ENCODE data around the gene FAM217B. TPM values are rescaled to one million over a fixed set of nuclear protein-coding genes. Genes with fewer than 3 reads are reported as not detected.

FAM217B gene
- 2.0 and 3.7 TPM in 2 replicates for total RNA-seq (2012; rRNA removed)

GRCh38 chr20:59940129-59940955 is at the start of gene FAM217B, which contains the start of gene PPP1R3D:
FAM217B (plus strand) TSS chr20:59940389; CDS start chr20:59943944, 3,555 bp downstream.
PPP1R3D (minus strand) TSS chr20:59940305; CDS start chr20:59939931, 374 bp downstream.
- H3K4me3 ChIP-seq (ENCODE audit: low read length) = peak within 1 kb of the TSS; percentile 86
- peaks cover 35% of the 10 kb centered on the region for H3K4me1 ChIP-seq (ENCODE audit: control insufficient read depth, insufficient read depth, low read length)
- peak within 1 kb of the TSS; percentile 86 for H3K9ac ChIP-seq (ENCODE audit: low read depth, low read length)
- no peaks in the 10 kb centered on the region for H3K27me3 ChIP-seq (ENCODE audit: control insufficient read depth, insufficient read depth, low read length)
- H3K9me3 ChIP-seq (replicated peaks; ENCODE audit: low read length) = no peaks in the 10 kb centered on the region
- H3K4me2 ChIP-seq (ENCODE audit: low read length) = peak within 1 kb of the TSS; percentile 97
- peaks cover 19% of the 10 kb centered on the region for H3K36me3 ChIP-seq (ENCODE audit: insufficient read depth, low read length)

- no peak overlapping the region for H3K4me2 ChIP-seq (ENCODE audit: low read length)
- no peaks in the 10 kb centered on the region for H3K4me1 ChIP-seq (ENCODE audit: control insufficient read depth, insufficient read depth, low read length)
- H3K4me3 ChIP-seq (ENCODE audit: low read length) = no peak overlapping the region
- H3K9me3 ChIP-seq (replicated peaks; ENCODE audit: low read length) = no peaks in the 10 kb centered on the region
- H3K9ac ChIP-seq (ENCODE audit: low read depth, low read length) = no peak overlapping the region
- no peaks in the 10 kb centered on the region for H3K36me3 ChIP-seq (ENCODE audit: insufficient read depth, low read length)
- H3K27me3 ChIP-seq (ENCODE audit: control insufficient read depth, insufficient read depth, low read length) = no peaks in the 10 kb centered on the region
Observed at GRCh38 chr20:59891581-59891980, 48.6 kb upstream of the FAM217B start.

- Histone ChIP-seq H3K4me1 (ENCODE audit: control insufficient read depth, insufficient read depth, low read length) (no peaks in the 10 kb centered on the region), H3K4me2 (ENCODE audit: low read length) (no peak overlapping the region), H3K27me3 (ENCODE audit: control insufficient read depth, insufficient read depth, low read length) (peaks cover 9% of the 10 kb centered on the region), H3K9me3 (replicated peaks; ENCODE audit: low read length) (no peaks in the 10 kb centered on the region), H3K4me3 (ENCODE audit: low read length) (no peak overlapping the region), H3K36me3 (ENCODE audit: insufficient read depth, low read length) (no peaks in the 10 kb centered on the region), H3K9ac (ENCODE audit: low read depth, low read length) (no peak overlapping the region)
Observed at GRCh38 chr20:59895908-59896307, 44.3 kb upstream of the FAM217B start.

- H3K4me1 ChIP-seq (ENCODE audit: control insufficient read depth, insufficient read depth, low read length) = no peaks in the 10 kb centered on the region
- H3K9ac ChIP-seq (ENCODE audit: low read depth, low read length) = no peak overlapping the region
- no peaks in the 10 kb centered on the region for H3K9me3 ChIP-seq (replicated peaks; ENCODE audit: low read length)
- peaks cover 15% of the 10 kb centered on the region for H3K27me3 ChIP-seq (ENCODE audit: control insufficient read depth, insufficient read depth, low read length)
- H3K4me3 ChIP-seq (ENCODE audit: low read length) = no peak overlapping the region
- no peaks in the 10 kb centered on the region for H3K36me3 ChIP-seq (ENCODE audit: insufficient read depth, low read length)
- no peak overlapping the region for H3K4me2 ChIP-seq (ENCODE audit: low read length)
Observed at GRCh38 chr20:59902470-59902869, 37.7 kb upstream of the FAM217B start.

GRCh38 chr20:59903621-59904020 is 36.6 kb upstream of the FAM217B start:
- Histone ChIP-seq H3K9me3 (replicated peaks; ENCODE audit: low read length) (no peaks in the 10 kb centered on the region), H3K4me1 (ENCODE audit: control insufficient read depth, insufficient read depth, low read length) (no peaks in the 10 kb centered on the region), H3K4me2 (ENCODE audit: low read length) (no peak overlapping the region), H3K9ac (ENCODE audit: low read depth, low read length) (no peak overlapping the region), H3K36me3 (ENCODE audit: insufficient read depth, low read length) (no peaks in the 10 kb centered on the region), H3K4me3 (ENCODE audit: low read length) (no peak overlapping the region), H3K27me3 (ENCODE audit: control insufficient read depth, insufficient read depth, low read length) (peaks cover 15% of the 10 kb centered on the region)

GRCh38 chr20:59908855-59909254 is 31.3 kb upstream of the FAM217B start:
- H3K27me3 ChIP-seq (ENCODE audit: control insufficient read depth, insufficient read depth, low read length) = peaks cover 7% of the 10 kb centered on the region
- H3K9ac ChIP-seq (ENCODE audit: low read depth, low read length) = no peak overlapping the region
- no peak overlapping the region for H3K4me3 ChIP-seq (ENCODE audit: low read length)
- H3K9me3 ChIP-seq (replicated peaks; ENCODE audit: low read length) = no peaks in the 10 kb centered on the region
- no peaks in the 10 kb centered on the region for H3K36me3 ChIP-seq (ENCODE audit: insufficient read depth, low read length)
- H3K4me1 ChIP-seq (ENCODE audit: control insufficient read depth, insufficient read depth, low read length) = no peaks in the 10 kb centered on the region
- H3K4me2 ChIP-seq (ENCODE audit: low read length) = no peak overlapping the region

- Histone ChIP-seq H3K4me2 (ENCODE audit: low read length) (no peak overlapping the region), H3K4me1 (ENCODE audit: control insufficient read depth, insufficient read depth, low read length) (no peaks in the 10 kb centered on the region), H3K9ac (ENCODE audit: low read depth, low read length) (no peak overlapping the region), H3K9me3 (replicated peaks; ENCODE audit: low read length) (no peaks in the 10 kb centered on the region), H3K4me3 (ENCODE audit: low read length) (no peak overlapping the region), H3K27me3 (ENCODE audit: control insufficient read depth, insufficient read depth, low read length) (peaks cover 4% of the 10 kb centered on the region), H3K36me3 (ENCODE audit: insufficient read depth, low read length) (no peaks in the 10 kb centered on the region)
Observed at GRCh38 chr20:59911041-59911440, 29.1 kb upstream of the FAM217B start.

GRCh38 chr20:59912609-59913008 is 27.6 kb upstream of the FAM217B start:
- Histone ChIP-seq H3K36me3 (ENCODE audit: insufficient read depth, low read length) (no peaks in the 10 kb centered on the region), H3K4me3 (ENCODE audit: low read length) (no peak overlapping the region), H3K9ac (ENCODE audit: low read depth, low read length) (no peak overlapping the region), H3K27me3 (ENCODE audit: control insufficient read depth, insufficient read depth, low read length) (no peaks in the 10 kb centered on the region), H3K9me3 (replicated peaks; ENCODE audit: low read length) (no peaks in the 10 kb centered on the region), H3K4me2 (ENCODE audit: low read length) (no peak overlapping the region), H3K4me1 (ENCODE audit: control insufficient read depth, insufficient read depth, low read length) (no peaks in the 10 kb centered on the region)

- H3K4me3 ChIP-seq (ENCODE audit: low read length) = no peak overlapping the region
- H3K4me1 ChIP-seq (ENCODE audit: control insufficient read depth, insufficient read depth, low read length) = no peaks in the 10 kb centered on the region
- no peaks in the 10 kb centered on the region for H3K36me3 ChIP-seq (ENCODE audit: insufficient read depth, low read length)
- no peak overlapping the region for H3K4me2 ChIP-seq (ENCODE audit: low read length)
- H3K27me3 ChIP-seq (ENCODE audit: control insufficient read depth, insufficient read depth, low read length) = peaks cover 14% of the 10 kb centered on the region
- no peak overlapping the region for H3K9ac ChIP-seq (ENCODE audit: low read depth, low read length)
- no peaks in the 10 kb centered on the region for H3K9me3 ChIP-seq (replicated peaks; ENCODE audit: low read length)
Observed at GRCh38 chr20:59920944-59921343, 19.2 kb upstream of the FAM217B start.

GRCh38 chr20:59923514-59923913 is 16.7 kb upstream of the FAM217B start:
- no peak overlapping the region for H3K4me2 ChIP-seq (ENCODE audit: low read length)
- H3K27me3 ChIP-seq (ENCODE audit: control insufficient read depth, insufficient read depth, low read length) = peaks cover 30% of the 10 kb centered on the region
- no peak overlapping the region for H3K9ac ChIP-seq (ENCODE audit: low read depth, low read length)
- H3K36me3 ChIP-seq (ENCODE audit: insufficient read depth, low read length) = no peaks in the 10 kb centered on the region
- H3K4me3 ChIP-seq (ENCODE audit: low read length) = no peak overlapping the region
- no peaks in the 10 kb centered on the region for H3K9me3 ChIP-seq (replicated peaks; ENCODE audit: low read length)
- H3K4me1 ChIP-seq (ENCODE audit: control insufficient read depth, insufficient read depth, low read length) = no peaks in the 10 kb centered on the region

- no peaks in the 10 kb centered on the region for H3K36me3 ChIP-seq (ENCODE audit: insufficient read depth, low read length)
- H3K4me1 ChIP-seq (ENCODE audit: control insufficient read depth, insufficient read depth, low read length) = no peaks in the 10 kb centered on the region
- peaks cover 30% of the 10 kb centered on the region for H3K27me3 ChIP-seq (ENCODE audit: control insufficient read depth, insufficient read depth, low read length)
- no peaks in the 10 kb centered on the region for H3K9me3 ChIP-seq (replicated peaks; ENCODE audit: low read length)
- H3K9ac ChIP-seq (ENCODE audit: low read depth, low read length) = no peak overlapping the region
- H3K4me3 ChIP-seq (ENCODE audit: low read length) = no peak overlapping the region
- no peak overlapping the region for H3K4me2 ChIP-seq (ENCODE audit: low read length)
Observed at GRCh38 chr20:59925359-59925758, 14.8 kb upstream of the FAM217B start.

- no peak overlapping the region for H3K4me3 ChIP-seq (ENCODE audit: low read length)
- H3K36me3 ChIP-seq (ENCODE audit: insufficient read depth, low read length) = no peaks in the 10 kb centered on the region
- no peak overlapping the region for H3K4me2 ChIP-seq (ENCODE audit: low read length)
- H3K4me1 ChIP-seq (ENCODE audit: control insufficient read depth, insufficient read depth, low read length) = no peaks in the 10 kb centered on the region
- no peak overlapping the region for H3K9ac ChIP-seq (ENCODE audit: low read depth, low read length)
- no peaks in the 10 kb centered on the region for H3K9me3 ChIP-seq (replicated peaks; ENCODE audit: low read length)
- H3K27me3 ChIP-seq (ENCODE audit: control insufficient read depth, insufficient read depth, low read length) = peaks cover 30% of the 10 kb centered on the region
Observed at GRCh38 chr20:59925899-59926298, 14.3 kb upstream of the FAM217B start.

Data from skeletal muscle satellite cell (primary cell).